RPMI7951 (cell line): ENCODE results near the gene GYPC. TPM values are rescaled to one million over a fixed set of nuclear protein-coding genes. Genes with fewer than 3 reads are reported as not detected.
A peak's percentile ranks its signal among the peaks of the same experiment; 100 is the strongest.

Source experiments
- DNase-seq: peaks from one replicate; pipeline ENCODE4 v3.0.0-alpha.2; 2012; ENCODE audit warnings: low read depth
- total RNA-seq: library from RNA; depleted of rRNA; stranded (reverse); fragments of >200 nt; shearing (Covaris generic); gene quantifications from 2 replicates; pipeline ENCODE4 v1.2.3, GENCODE V29; 2014; rRNA removed

Gene GYPC
- total RNA-seq, 1 experiment from 2014 or later: 192 TPM

GRCh38 chr2:126730655-126731054 is 74.7 kb downstream of the GYPC start:
- no peak for DNase-seq

GRCh38 chr2:126731353-126731752 is 75.4 kb downstream of the GYPC start:
- DNase-seq: no peak

GRCh38 chr2:126732682-126733245 is 76.8 kb downstream of the GYPC start:
- DNase-seq: no peak

GRCh38 chr2:126733795-126734194 is 77.8 kb downstream of the GYPC start:
- no peak for DNase-seq

GRCh38 chr2:126736133-126736874 is 80.3 kb downstream of the GYPC start:
- peak; percentile 17 for DNase-seq

GRCh38 chr2:126739141-126739540 is 83.2 kb downstream of the GYPC start:
- DNase-seq: no peak

GRCh38 chr2:126744640-126745039 is 88.7 kb downstream of the GYPC start:
- DNase-seq: no peak

Other genes starting within 250 kb of the GYPC start
- gene TEX51, start 242.7 kb downstream of the GYPC start, total RNA-seq: not detected in 2 replicates